ENCODE data around the gene CES4A. TPM values are rescaled to one million over a fixed set of nuclear protein-coding genes. Genes with fewer than 3 reads are reported as not detected.
"Not testable (repeated sequence)": the region's sequence is repeated elsewhere in the genome, so short reads cannot be mapped to it uniquely, and the experiment has no call there.

Gene CES4A
- 11.9 TPM for total RNA-seq
- 1 to 10 TPM; 1.6 to 3.0 (median 2.7) TPM for polyA plus RNA-seq

- Mint-ChIP-seq H3K4me1 (peaks cover 12 to 31% (median 19%) of the 10 kb centered on the region in 4 donors), H3K36me3 (no peaks in the 10 kb centered on the region), H3K27ac (peak within 1 kb of the TSS in 1 of 3 donors; percentile 20), H3K9me3 (no peaks in the 10 kb centered on the region), H3K4me3 (no peak within 1 kb of the TSS), H3K27me3 (no peaks in the 10 kb centered on the region)
- Histone ChIP-seq H3K27me3 (ENCODE audit: control insufficient read depth, insufficient read depth, low read length) (no peaks in the 10 kb centered on the region), H3K4me3 (ENCODE audit: low read depth, low read length) (no peak within 1 kb of the TSS), H3K27ac (ENCODE audit: insufficient read depth, low read length, poor library complexity, severe bottlenecking) (no peak within 1 kb of the TSS), H3K36me3 (ENCODE audit: control insufficient read depth, insufficient read depth, low read length) (no peaks in the 10 kb centered on the region), H3K9me3 (ENCODE audit: control insufficient read depth in 2 of 2, low read length in 2 of 2) (no peaks in the 10 kb centered on the region), H3K4me1 (ENCODE audit: control insufficient read depth, insufficient read depth, low read length, poor library complexity, severe bottlenecking) (peaks cover 19% of the 10 kb centered on the region)
- ATAC-seq (ENCODE audit: low read depth in 2 of 2) (no peak), DNase-seq (peak in 1 of 3 donors; percentile 44)
These were observed at the start of gene CES4A for GRCh38 chr16:66988197-66988788. Gene CES4A (plus strand): TSS chr16:66988589. CDS start chr16:66988773, 184 bp downstream.

GRCh38 chr16:66939366-66939765, 49.0 kb upstream of the CES4A start:
- Histone ChIP-seq H3K36me3 (ENCODE audit: control insufficient read depth, insufficient read depth, low read length) (peaks cover 52% of the 10 kb centered on the region), H3K9me3 (ENCODE audit: control insufficient read depth in 2 of 2, low read length in 2 of 2) (no peaks in the 10 kb centered on the region), H3K4me3 (ENCODE audit: low read depth, low read length) (no peak overlapping the region), H3K27ac (ENCODE audit: insufficient read depth, low read length, poor library complexity, severe bottlenecking) (no peak overlapping the region), H3K27me3 (ENCODE audit: control insufficient read depth, insufficient read depth, low read length) (no peaks in the 10 kb centered on the region), H3K4me1 (ENCODE audit: control insufficient read depth, insufficient read depth, low read length, poor library complexity, severe bottlenecking) (peaks cover 19% of the 10 kb centered on the region)
- Mint-ChIP-seq H3K27me3 (peaks cover under 1% of the 10 kb centered on the region), H3K36me3 (peaks cover 23% of the 10 kb centered on the region), H3K4me3 (peak overlapping the region in 1 of 4 donors; percentile 73), H3K9me3 (no peaks in the 10 kb centered on the region), H3K4me1 (peaks cover 0 to 40% (median 20%) of the 10 kb centered on the region in 4 donors), H3K27ac (peak overlapping the region in 1 of 3 donors; percentile 52)
- no peak for DNase-seq
- no peak for ATAC-seq (ENCODE audit: low read depth in 2 of 2)

DNA sequence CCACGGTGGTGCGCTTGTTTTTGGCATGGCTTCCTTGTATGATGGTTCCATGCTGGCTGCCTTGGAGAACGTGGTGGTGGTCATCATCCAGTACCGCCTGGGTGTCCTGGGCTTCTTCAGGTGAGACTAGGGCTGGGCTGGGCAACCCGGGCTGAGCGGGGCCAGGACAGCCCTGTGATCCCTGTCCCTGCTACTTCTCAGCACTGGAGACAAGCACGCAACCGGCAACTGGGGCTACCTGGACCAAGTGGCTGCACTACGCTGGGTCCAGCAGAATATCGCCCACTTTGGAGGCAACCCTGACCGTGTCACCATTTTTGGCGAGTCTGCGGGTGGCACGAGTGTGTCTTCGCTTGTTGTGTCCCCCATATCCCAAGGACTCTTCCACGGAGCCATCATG, 48.2 kb upstream of the CES4A start:
- Histone ChIP-seq H3K27me3 (ENCODE audit: control insufficient read depth, insufficient read depth, low read length) (no peaks in the 10 kb centered on the region), H3K27ac (ENCODE audit: insufficient read depth, low read length, poor library complexity, severe bottlenecking) (no peak overlapping the region), H3K36me3 (ENCODE audit: control insufficient read depth, insufficient read depth, low read length) (peaks cover 52% of the 10 kb centered on the region), H3K4me1 (ENCODE audit: control insufficient read depth, insufficient read depth, low read length, poor library complexity, severe bottlenecking) (peaks cover 16% of the 10 kb centered on the region), H3K9me3 (ENCODE audit: control insufficient read depth in 2 of 2, low read length in 2 of 2) (no peaks in the 10 kb centered on the region), H3K4me3 (ENCODE audit: low read depth, low read length) (no peak overlapping the region)
- Mint-ChIP-seq H3K9me3 (no peaks in the 10 kb centered on the region), H3K27ac (no peak overlapping the region), H3K4me3 (no peak overlapping the region), H3K27me3 (no peaks in the 10 kb centered on the region), H3K4me1 (peaks cover 0 to 36% (median 18%) of the 10 kb centered on the region in 4 donors), H3K36me3 (peaks cover 23% of the 10 kb centered on the region)
- no peak for DNase-seq
- no peak for ATAC-seq (ENCODE audit: low read depth in 2 of 2)

DNA sequence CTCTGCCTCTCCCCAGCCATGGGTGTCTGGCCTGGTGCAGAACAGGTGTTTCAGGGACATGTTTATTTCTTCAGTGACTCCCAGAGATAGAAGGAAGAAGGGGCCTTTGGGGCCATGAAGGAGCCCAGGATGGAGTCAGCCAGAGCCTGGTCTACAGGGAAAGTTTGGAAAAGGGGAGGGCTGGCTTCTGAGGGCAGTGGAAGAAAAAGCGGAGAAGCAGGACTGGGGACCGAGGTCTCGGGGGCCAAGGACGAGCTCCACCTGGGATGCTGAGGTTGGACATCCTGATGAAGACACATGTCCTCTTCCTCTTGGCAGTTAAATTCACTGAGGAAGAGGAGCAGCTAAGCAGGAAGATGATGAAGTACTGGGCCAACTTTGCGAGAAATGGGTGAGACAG, 45.4 kb upstream of the CES4A start:
- no peak overlapping the region for H3K27ac Mint-ChIP-seq
- H3K27ac ChIP-seq (ENCODE audit: insufficient read depth, low read length, poor library complexity, severe bottlenecking): no peak overlapping the region
- H3K36me3 ChIP-seq (ENCODE audit: control insufficient read depth, insufficient read depth, low read length): peaks cover 52% of the 10 kb centered on the region

GRCh38 chr16:66943426-66944053, 44.8 kb upstream of the CES4A start:
- H3K36me3 Mint-ChIP-seq: peaks cover 23% of the 10 kb centered on the region
- peaks cover 16% of the 10 kb centered on the region for H3K27me3 Mint-ChIP-seq
- Histone ChIP-seq H3K36me3 (ENCODE audit: control insufficient read depth, insufficient read depth, low read length) (peaks cover 47% of the 10 kb centered on the region), H3K4me1 (ENCODE audit: control insufficient read depth, insufficient read depth, low read length, poor library complexity, severe bottlenecking) (peaks cover 13% of the 10 kb centered on the region), H3K4me3 (ENCODE audit: low read depth, low read length) (no peak overlapping the region), H3K27me3 (ENCODE audit: control insufficient read depth, insufficient read depth, low read length) (no peaks in the 10 kb centered on the region), H3K27ac (ENCODE audit: insufficient read depth, low read length, poor library complexity, severe bottlenecking) (no peak overlapping the region), H3K9me3 (ENCODE audit: control insufficient read depth in 2 of 2, low read length in 2 of 2) (no peaks in the 10 kb centered on the region)
- H3K27ac Mint-ChIP-seq: no peak overlapping the region
- peaks cover 0 to 22% (median 11%) of the 10 kb centered on the region in 4 donors for H3K4me1 Mint-ChIP-seq
- H3K4me3 Mint-ChIP-seq: peak overlapping the region in 1 of 4 donors; percentile 7
- no peak for ATAC-seq (ENCODE audit: low read depth in 2 of 2)
- no peaks in the 10 kb centered on the region for H3K9me3 Mint-ChIP-seq
- DNase-seq: no peak

More for the DNA sequence above, 45.4 kb upstream of the CES4A start:
- Histone ChIP-seq H3K27me3 (ENCODE audit: control insufficient read depth, insufficient read depth, low read length) (no peaks in the 10 kb centered on the region), H3K9me3 (ENCODE audit: control insufficient read depth in 2 of 2, low read length in 2 of 2) (no peaks in the 10 kb centered on the region), H3K4me3 (ENCODE audit: low read depth, low read length) (no peak overlapping the region), H3K4me1 (ENCODE audit: control insufficient read depth, insufficient read depth, low read length, poor library complexity, severe bottlenecking) (peaks cover 7% of the 10 kb centered on the region)
- Mint-ChIP-seq H3K4me3 (peak overlapping the region in 1 of 4 donors; percentile 7), H3K9me3 (no peaks in the 10 kb centered on the region), H3K27me3 (peaks cover 10% of the 10 kb centered on the region), H3K4me1 (peaks cover 0 to 20% (median 8%) of the 10 kb centered on the region in 4 donors), H3K36me3 (peaks cover 23% of the 10 kb centered on the region)
- no peak for ATAC-seq (ENCODE audit: low read depth in 2 of 2)
- DNase-seq: no peak

DNA sequence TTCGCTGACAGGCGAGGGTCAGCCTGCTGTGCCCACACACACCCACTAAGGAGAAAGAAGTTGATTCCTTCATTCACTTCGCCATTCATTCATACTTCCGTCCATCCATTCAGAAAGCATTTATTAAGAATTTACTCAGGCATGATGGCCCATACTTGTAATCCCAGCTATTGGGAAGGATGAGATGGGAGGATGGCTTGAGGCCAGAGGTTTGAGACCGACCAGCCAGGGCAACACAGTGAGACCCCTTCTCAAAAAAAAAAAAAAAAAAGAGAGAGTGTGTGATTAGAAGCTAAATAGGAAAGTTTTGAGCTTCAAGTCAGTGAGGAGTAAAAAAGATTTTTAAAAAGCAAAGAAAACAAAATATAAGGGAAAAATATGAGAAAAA, 44.3 kb upstream of the CES4A start:
- Histone ChIP-seq H3K4me3 (ENCODE audit: low read depth, low read length) (no peak overlapping the region), H3K27ac (ENCODE audit: insufficient read depth, low read length, poor library complexity, severe bottlenecking) (no peak overlapping the region), H3K4me1 (ENCODE audit: control insufficient read depth, insufficient read depth, low read length, poor library complexity, severe bottlenecking) (peaks cover 18% of the 10 kb centered on the region), H3K27me3 (ENCODE audit: control insufficient read depth, insufficient read depth, low read length) (no peaks in the 10 kb centered on the region), H3K9me3 (ENCODE audit: control insufficient read depth in 2 of 2, low read length in 2 of 2) (no peaks in the 10 kb centered on the region), H3K36me3 (ENCODE audit: control insufficient read depth, insufficient read depth, low read length) (peaks cover 44% of the 10 kb centered on the region)
- peaks cover 0 to 24% (median 12%) of the 10 kb centered on the region in 4 donors for H3K4me1 Mint-ChIP-seq
- H3K9me3 Mint-ChIP-seq: no peaks in the 10 kb centered on the region
- H3K36me3 Mint-ChIP-seq: peaks cover 23% of the 10 kb centered on the region
- no peak overlapping the region for H3K27ac Mint-ChIP-seq
- no peak for ATAC-seq (ENCODE audit: low read depth in 2 of 2)
- no peak for DNase-seq
- H3K27me3 Mint-ChIP-seq: peaks cover 21% of the 10 kb centered on the region
- H3K4me3 Mint-ChIP-seq: no peak overlapping the region

GRCh38 chr16:66944971-66945370, 43.4 kb upstream of the CES4A start:
- not testable (repeated sequence) for H3K27ac ChIP-seq (ENCODE audit: insufficient read depth, low read length, poor library complexity, severe bottlenecking); ATAC-seq (ENCODE audit: low read depth in 2 of 2); H3K4me3 ChIP-seq (ENCODE audit: low read depth, low read length); H3K9me3 Mint-ChIP-seq; H3K27ac Mint-ChIP-seq; H3K4me3 Mint-ChIP-seq; H3K9me3 ChIP-seq (ENCODE audit: control insufficient read depth in 2 of 2, low read length in 2 of 2); DNase-seq; H3K27me3 ChIP-seq (ENCODE audit: control insufficient read depth, insufficient read depth, low read length)
- Histone ChIP-seq H3K36me3 (ENCODE audit: control insufficient read depth, insufficient read depth, low read length) (peaks cover 34% of the 10 kb centered on the region), H3K4me1 (ENCODE audit: control insufficient read depth, insufficient read depth, low read length, poor library complexity, severe bottlenecking) (peaks cover 18% of the 10 kb centered on the region)
- Mint-ChIP-seq H3K4me1 (peaks cover 0 to 28% (median 12%) of the 10 kb centered on the region in 4 donors), H3K36me3 (peaks cover 17% of the 10 kb centered on the region), H3K27me3 (peaks cover 28% of the 10 kb centered on the region)
